Uterus (tissue), 2 donors: ENCODE data around the gene KLHL8.

ENCODE experiments used
- CTCF ChIP-seq, 4 experiments: fragments of 200-600 bp in 2 of 4; fragments of 450-650 bp in 2 of 4; sonication (generic) in 2 of 4; IDR thresholded peaks; one replicate each; pipeline ENCODE4 v1.5.1; 2016 to 2019; ENCODE audit warnings: antibody characterized with exemption in 4 of 4, mild to moderate bottlenecking in 2 of 4, moderate library complexity in 1 of 4
- POLR2A ChIP-seq, 2 donors: fragments of 450-650 bp; IDR thresholded peaks; one replicate each; pipeline ENCODE4 v1.6.1; 2016; ENCODE audit warnings: antibody characterized with exemption in 2 of 2, mild to moderate bottlenecking in 1 of 2, moderate library complexity in 1 of 2

GRCh38 chr4:87185146-87185870 lies 35.1 kb downstream of the KLHL8 start:
- TF ChIP-seq CTCF (IDR thresholded peaks at IDR 0.05) (no peak), POLR2A (IDR thresholded peaks at IDR 0.05) (no peak)
